GM10847 (cell line): ENCODE data around the gene PLA2G2F.

Experiments
- POLR2A ChIP-seq: IDR thresholded peaks from 2 replicates; pipeline ENCODE4 v1.6.1; 2011; ENCODE audit not compliant: insufficient read length; ENCODE audit errors: extremely low read depth

Gene PLA2G2F, protein sequence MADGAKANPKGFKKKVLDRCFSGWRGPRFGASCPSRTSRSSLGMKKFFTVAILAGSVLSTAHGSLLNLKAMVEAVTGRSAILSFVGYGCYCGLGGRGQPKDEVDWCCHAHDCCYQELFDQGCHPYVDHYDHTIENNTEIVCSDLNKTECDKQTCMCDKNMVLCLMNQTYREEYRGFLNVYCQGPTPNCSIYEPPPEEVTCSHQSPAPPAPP

DNA sequence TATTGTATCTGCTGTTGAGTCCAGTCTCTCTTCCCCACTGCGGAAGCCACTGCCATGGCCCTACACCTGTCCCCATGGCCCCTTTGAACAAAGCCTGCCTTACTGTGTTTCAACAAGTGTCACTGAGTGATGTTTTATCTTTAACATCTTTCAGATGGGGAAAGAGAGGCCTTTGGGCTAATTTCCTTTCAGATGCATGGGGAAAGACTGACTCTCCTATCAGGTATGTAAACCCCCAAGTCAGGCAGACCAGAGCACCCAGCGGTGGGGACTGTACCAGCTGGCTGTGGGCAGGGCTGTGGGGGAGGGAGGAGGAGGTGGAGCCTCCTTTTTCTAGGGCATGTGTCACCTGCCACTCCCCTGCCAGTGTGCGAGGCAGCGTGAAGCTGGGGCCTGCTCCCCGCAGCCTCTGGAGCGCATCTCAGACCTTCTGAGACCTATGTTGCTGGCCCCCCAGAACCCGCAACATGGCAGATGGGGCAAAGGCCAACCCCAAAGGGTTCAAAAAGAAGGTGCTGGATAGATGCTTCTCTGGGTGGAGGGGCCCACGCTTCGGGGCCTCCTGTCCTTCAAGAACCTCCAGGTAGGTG is at the start of gene PLA2G2F:
PLA2G2F (plus strand) TSS at position 363 of the 590 bp plus-strand sequence; CDS start at position 468, 105 bp downstream.
- TF ChIP-seq POLR2A = no peak

DNA sequence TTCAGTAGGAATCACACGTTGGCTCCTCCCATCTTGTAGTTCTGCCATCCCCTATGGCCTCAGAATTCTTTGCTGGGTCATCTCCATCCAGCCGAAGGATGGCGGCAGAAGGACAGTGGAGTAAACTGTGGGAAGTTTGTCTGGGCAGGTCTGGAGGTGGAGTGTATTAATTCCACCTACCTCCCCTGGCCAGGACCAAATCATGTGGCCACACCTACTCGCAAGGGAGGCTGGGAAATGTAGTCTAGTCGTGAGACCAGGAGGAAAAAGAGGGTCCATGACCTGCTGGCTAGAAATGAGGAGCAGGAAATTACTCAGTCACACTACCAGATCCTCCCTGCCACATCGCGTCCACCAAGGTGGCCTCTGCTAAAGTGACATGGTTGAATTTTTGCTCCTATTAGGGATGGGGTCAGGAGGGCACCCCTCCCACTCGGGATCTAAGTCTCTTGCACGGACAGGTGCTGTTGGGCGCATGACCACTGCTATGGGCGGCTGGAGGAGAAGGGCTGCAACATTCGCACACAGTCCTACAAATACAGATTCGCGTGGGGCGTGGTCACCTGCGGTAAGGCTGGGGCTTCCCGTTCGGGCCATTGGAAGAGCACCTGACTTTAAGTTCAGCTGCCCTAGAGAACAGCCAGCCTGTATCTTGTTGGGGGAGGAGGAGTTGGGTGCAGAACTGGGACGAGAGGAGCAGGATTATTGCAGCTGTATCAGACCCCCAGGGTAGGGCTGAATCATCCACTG is 49.6 kb upstream of the PLA2G2F start:
- TF ChIP-seq POLR2A = no peak

DNA sequence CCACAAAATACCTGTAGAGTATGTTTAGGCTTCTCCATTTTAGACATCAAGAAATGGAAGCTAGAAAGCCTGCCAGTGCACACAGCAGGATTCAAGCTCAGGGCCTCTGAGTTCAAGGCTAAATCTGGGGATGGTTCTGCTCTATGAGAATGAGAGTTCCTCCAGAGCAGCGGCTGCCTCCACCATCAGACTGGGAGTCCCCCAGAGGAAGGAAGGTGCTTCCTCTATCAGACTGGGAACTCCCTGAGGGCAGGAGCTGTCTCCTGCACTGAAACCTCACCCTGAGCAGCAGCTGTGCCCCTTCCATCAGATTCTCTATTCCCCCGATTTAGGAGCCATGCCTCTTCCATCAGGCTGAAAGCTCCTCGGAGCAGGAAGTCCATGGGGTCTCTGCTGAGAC is 49.0 kb upstream of the PLA2G2F start:
- no peak for TF ChIP-seq POLR2A

DNA sequence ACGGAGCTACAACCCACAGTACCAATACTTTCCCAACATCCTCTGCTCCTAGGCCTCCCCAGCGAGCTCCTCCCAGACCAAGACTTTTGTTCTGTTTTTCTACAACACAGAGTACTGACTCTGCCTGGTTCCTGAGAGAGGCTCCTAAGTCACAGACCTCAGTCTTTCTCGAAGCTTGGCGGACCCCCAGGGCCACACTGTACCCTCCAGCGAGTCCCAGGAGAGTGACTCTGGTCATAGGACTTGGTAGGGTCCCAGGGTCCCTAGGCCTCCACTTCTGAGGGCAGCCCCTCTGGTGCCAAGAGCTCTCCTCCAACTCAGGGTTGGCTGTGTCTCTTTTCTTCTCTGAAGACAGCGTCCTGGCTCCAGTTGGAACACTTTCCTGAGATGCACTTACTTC is 48.5 kb upstream of the PLA2G2F start:
- TF ChIP-seq POLR2A = no peak

DNA sequence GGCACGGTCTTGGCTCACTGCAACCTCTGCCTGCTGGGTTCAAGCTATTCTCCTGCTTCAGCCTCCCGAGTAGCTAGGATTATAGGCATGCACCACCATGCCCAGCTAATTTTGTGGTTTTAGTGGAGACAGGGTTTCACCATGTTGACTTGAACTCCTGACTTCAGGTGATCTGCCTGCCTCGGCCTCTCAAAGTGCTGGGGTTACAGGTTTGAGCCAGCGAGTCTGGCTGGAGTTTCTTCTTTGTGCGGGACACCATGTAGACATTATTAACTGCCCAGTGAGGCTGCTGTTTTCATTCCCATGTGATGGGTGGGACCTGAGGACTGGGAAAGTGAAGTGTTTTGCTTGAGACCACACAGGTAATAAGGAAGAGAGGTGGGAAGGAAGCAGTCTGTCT is 45.8 kb upstream of the PLA2G2F start:
- TF ChIP-seq POLR2A = no peak

DNA sequence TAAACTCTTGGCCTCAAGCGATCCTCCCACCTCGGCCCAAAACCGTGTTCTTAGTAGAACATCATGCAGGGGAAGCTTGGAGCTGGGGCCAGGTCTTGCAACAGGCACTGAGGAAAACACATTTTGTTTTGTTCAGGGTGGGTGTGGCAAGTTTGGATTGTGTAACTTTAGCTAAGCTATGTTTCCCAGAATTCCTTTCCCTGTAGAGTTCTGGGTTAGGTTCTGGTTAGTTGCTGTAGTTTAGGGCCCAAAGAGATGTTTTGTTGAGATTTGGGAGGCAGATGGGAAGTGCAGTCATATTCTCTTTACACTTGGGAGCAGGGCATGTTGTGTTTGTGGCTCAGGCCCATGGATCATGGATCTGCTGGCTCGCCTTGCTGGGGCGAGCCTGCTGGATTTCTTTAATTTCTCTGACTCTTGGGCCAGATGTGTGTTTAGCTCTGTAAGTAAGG is 45.2 kb upstream of the PLA2G2F start:
- no peak for TF ChIP-seq POLR2A

DNA sequence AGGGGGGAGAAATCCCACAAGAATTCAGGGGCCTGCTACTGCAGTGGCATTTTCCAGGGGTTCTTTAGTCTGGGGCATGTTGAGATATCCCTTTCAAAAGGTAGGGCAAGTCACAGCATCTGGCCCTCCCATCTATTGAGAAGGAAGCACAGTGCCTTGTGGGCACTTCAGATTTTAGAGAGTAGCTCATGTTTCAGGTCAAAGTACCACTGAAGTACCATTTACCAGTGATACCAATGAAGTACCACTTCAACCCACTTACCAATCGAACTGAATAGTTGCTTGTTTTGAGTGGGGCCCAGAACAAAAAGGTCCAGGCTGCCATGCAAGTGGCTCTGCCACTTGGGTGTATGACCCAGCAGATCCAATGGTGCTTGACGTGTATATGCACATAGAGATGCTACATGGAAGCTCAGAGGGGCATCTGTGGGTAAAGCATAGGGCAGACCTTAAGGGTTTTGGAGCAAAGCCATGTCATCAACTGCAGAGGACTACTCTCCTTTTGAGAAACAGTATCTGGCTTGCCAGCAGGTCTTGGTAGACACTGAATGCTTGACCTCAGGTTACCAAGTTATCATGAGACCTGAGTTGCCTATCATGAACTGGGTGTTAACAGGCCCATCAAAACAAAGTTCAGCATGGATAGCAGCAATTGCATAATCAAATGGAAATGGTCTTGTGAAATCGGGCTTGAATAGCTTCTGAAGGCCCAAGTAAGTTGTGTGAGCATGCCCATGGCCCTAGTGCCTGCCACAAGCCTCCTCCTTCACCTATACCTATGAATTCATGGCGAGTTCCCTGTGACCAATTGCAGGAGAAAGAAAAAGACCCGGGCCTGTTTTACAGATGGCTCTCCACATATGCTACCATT is 43.3 kb upstream of the PLA2G2F start:
- TF ChIP-seq POLR2A = no peak

DNA sequence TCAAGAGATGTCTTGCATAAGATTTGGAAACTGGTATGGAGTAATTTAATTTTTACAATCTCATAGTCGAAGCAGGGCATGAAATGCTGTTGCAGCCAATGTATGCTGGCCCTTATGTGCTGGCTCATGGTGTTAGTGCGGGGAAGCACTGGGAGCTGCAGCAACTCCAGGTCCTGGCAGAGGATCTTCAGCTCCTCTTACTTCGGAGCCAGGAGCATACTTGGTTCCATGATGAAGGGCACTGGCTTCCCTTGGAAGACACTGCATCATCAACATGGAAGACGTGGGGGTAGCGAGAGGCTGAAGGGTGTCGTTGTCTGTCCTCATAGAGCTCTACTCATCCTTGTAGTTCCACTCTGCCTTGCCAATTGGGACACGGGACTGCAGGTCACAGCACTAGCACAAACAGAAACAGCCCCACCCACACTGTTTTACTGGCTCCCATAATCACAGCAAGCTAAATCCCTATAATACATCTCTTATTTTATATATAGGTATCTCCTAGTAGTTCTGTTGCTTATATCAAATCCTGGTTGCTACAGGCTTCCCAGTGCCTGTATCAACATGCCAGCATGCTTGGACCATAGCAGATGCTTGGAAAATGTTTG is 42.2 kb upstream of the PLA2G2F start:
- no peak for TF ChIP-seq POLR2A

DNA sequence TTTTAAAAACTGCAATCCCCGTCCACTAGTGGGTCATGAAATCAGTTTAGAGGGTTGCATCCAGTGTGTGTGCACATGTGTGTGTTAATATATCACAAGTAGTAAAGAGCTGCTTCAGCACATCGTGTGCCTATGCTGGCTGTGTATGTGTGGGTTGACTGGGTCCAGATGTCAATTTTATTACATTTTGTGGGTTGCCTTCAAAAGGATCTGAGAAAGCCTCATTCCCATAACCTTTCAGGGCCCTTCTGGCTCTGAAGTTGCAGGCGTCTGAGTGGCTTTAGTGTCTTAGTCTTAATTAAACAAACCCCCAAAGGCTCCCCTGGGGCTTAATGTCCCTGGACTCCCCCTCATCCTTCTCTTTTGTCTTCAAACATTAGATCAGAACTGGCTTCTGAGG is 39.6 kb upstream of the PLA2G2F start:
- TF ChIP-seq POLR2A = no peak

DNA sequence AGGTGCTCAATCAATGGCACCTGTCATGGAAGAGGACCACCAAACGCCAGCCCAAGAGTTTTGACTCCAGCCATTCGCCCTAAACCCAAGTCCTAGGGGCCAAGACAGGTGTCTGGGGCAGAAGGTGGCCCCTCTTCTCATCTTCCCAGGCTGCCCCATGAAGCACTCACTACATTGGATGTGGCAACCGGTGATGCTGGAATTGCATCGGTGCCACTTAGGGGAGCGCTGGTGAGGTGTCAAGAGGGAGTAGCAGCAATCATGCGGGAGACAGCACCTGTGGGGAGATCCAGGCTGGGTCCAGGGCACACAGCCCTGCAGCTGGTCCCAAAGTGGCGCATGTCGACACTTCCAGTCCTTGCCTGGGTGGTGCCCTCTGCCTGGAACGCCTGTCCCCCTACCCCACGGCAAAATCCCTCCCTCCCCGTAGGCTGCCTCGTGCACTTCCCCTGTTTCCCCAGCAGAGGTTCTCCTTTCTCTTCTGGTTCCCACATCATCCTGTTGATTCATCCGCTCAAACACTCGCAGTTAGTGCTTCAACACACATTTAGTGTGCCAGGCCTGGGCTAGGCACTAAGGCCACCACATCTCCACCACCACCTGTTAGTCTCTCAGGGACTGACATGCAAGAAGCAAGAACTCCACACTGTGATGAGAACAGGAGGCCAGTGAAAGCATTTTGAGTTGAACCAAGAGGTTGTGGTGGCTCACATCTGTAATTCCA is 38.3 kb upstream of the PLA2G2F start:
- TF ChIP-seq POLR2A = no peak

DNA sequence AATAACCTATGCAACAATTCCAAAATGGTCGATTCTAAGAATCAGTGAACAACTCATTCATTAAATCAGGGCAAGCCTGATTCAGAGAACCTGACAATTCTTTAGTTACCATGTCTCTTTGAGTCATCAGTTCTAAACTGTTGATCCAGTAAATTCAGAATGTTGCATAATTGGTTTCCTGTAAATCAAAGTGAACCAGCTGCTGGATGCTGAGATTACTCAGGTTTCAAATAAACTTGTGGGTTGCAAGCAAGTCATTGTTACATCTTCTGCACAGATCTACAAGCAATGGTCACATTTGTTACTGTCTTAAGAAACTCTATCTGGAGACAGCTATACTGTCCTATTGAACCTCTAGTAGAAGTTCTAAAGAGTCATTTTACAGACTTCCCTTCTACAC is 36.2 kb upstream of the PLA2G2F start:
- TF ChIP-seq POLR2A = no peak

DNA sequence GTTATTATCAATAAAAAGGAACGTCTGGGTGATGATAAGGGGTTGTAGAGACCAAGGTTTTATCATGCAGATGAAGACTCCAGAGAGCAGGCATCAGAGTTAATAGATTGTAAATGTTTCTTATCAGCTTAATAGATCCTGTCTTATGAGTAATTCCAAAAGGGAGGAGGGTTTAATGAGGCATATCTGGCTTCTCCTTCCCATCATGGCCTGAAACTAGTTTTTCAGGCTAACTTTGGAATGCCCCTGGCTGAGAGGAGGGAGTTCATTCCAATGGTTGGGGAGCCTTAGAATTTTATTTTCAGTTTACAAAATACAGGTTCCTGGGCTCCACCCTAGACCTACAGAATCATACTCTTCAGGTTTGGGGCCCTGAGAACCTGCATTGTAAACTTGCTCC is 33.3 kb upstream of the PLA2G2F start:
- no peak for TF ChIP-seq POLR2A

DNA sequence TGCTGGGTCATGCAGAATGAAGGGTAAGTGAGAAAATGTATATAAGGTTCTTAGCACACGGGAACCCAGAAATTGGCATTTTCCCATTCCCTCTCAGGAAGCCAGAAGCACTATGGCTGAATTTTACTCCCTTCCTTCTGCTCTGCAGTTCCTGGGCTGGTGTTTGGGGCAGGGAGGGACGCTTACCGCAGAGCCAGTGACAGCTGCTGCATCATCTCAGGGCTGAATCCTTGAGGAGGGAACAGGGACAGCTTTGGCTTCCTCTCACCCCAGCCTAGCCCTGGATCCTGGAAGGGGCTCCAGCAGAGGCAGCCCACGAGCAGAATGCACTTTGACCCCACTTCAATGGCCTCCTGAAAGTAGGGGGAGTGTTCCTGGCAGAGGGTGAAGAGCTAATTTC is 31.8 kb upstream of the PLA2G2F start:
- TF ChIP-seq POLR2A = no peak

DNA sequence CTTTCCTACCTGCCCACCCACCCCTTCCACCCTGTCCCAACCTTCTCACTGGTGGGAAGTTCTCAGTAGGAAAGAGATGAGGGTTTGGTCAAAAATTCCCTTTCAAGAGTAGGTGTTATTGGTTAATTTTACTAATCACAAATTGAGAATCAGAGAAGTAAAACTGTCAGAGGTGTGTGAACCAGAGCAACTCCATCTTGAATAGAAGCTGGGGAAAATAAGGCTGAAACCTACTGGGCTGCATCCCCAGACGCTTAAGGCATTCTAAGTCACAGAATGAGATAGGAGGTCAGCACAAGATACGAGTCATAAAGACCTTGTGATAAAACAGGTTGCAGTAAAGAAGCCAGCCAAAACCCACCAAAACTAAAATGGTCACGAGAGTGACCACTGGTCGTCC is 31.3 kb upstream of the PLA2G2F start:
- no peak for TF ChIP-seq POLR2A
